Measurements from ENCODE around the gene MOV10. TPM values are rescaled to one million over a fixed set of nuclear protein-coding genes. Genes with fewer than 3 reads are reported as not detected.

Gene MOV10
- polyA plus RNA-seq, 1 donor (not counting 4 experiments of a cell fraction or from before 2014, with no cell fraction given): 28.6 TPM

DNA sequence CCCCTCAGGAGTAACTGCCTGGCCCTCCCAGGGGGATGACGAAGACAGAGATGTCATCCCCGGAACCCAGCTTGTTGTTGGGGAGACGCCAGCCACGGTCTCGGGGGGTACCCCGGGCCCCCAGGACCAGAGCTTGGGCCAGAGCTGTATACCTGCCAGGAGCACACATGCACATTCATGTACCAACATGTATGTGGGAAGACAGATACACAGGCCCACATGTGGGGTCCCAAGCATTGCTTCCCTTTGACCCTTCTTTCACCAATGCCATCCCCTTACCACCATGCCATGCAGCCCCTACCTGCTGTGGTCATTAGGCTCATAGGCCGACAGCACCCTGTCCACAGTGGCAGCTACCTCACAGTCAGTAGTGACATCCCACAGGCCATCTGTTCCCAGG lies 35.7 kb downstream of the MOV10 start:
- DNase-seq (ENCODE audit: low read depth, low spot score) (no peak), FAIRE-seq (no peak)
- no peak overlapping the region for H3K9ac ChIP-seq (ENCODE audit: control insufficient read depth, extremely low read depth, insufficient read depth, low read length)
- peaks cover 16% of the 10 kb centered on the region for H3K79me2 ChIP-seq (ENCODE audit: control insufficient read depth, insufficient read depth, low read length)
- peaks cover 10 to 12% of the 10 kb centered on the region in 2 experiments for H3K36me3 ChIP-seq (ENCODE audit: control insufficient read depth in 2 of 2, extremely low read depth in 1 of 2, insufficient read depth in 2 of 2, low read length in 2 of 2)
- H3K27me3 ChIP-seq (ENCODE audit: control insufficient read depth, extremely low read depth, insufficient read depth, low read length): no peaks in the 10 kb centered on the region
- H3K9me1 ChIP-seq (ENCODE audit: control insufficient read depth, extremely low read depth, insufficient read depth, low read length): no peaks in the 10 kb centered on the region
- H3K9me3 ChIP-seq (ENCODE audit: control insufficient read depth, low read depth, low read length): no peaks in the 10 kb centered on the region
- H3K27ac ChIP-seq (ENCODE audit: control insufficient read depth, insufficient read depth, low read length): no peak overlapping the region
- no peaks in the 10 kb centered on the region for H4K20me1 ChIP-seq (ENCODE audit: control insufficient read depth, extremely low read depth, insufficient read depth, low read length)
- H3K4me3 ChIP-seq (ENCODE audit: control insufficient read depth in 2 of 3, extremely low read depth in 1 of 3, insufficient read depth in 2 of 3, low read depth in 1 of 3, low read length in 3 of 3): no peak overlapping the region
- TF ChIP-seq EZH2 (IDR thresholded peaks at IDR 0.05; ENCODE audit: low read length): no peak
- TF ChIP-seq, protein P1, sequence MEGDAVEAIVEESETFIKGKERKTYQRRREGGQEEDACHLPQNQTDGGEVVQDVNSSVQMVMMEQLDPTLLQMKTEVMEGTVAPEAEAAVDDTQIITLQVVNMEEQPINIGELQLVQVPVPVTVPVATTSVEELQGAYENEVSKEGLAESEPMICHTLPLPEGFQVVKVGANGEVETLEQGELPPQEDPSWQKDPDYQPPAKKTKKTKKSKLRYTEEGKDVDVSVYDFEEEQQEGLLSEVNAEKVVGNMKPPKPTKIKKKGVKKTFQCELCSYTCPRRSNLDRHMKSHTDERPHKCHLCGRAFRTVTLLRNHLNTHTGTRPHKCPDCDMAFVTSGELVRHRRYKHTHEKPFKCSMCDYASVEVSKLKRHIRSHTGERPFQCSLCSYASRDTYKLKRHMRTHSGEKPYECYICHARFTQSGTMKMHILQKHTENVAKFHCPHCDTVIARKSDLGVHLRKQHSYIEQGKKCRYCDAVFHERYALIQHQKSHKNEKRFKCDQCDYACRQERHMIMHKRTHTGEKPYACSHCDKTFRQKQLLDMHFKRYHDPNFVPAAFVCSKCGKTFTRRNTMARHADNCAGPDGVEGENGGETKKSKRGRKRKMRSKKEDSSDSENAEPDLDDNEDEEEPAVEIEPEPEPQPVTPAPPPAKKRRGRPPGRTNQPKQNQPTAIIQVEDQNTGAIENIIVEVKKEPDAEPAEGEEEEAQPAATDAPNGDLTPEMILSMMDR (optimal IDR thresholded peaks at IDR 0.05 in 1 of 3, IDR thresholded peaks at IDR 0.05 in 1 of 3, conservative IDR thresholded peaks at IDR 0.05 in 1 of 3; ENCODE audit: extremely low read depth in 1 of 3, insufficient read depth in 2 of 3, low read length in 3 of 3): no peak
- no peak overlapping the region for H3K4me2 ChIP-seq (ENCODE audit: control insufficient read depth, extremely low read depth, insufficient read depth, low read depth, low read length)
- peaks cover 14% of the 10 kb centered on the region for H3K4me1 ChIP-seq (ENCODE audit: control insufficient read depth, extremely low read depth, insufficient read depth, low read length)
- dilution Hi-C loops (cut with MboI; ENCODE audit: extremely low pct_ligation_motif_present, low sequenced_read_pairs): no loop called here
- no peak overlapping the region for H2AFZ ChIP-seq (ENCODE audit: control insufficient read depth, low read length)

DNA sequence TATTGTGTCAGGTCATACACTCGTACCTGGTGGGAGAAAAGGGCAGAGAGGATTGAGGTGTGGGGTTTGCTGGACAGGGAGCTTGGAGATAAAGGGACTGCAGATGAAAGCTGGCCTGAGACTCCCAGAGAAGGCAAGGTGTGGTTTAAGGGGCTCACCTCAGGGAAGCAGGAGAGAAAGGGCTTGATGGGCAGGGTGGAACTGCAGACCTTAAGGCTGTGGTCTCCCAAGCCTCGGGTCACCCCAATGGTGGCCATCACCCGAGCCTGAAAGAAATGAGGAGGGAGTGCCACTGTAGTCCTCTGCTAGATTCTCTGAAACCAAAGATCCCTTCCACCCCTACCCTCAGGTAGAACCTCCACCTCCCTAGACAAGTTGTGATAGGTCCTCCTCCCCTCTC lies 36.1 kb downstream of the MOV10 start:
- no peak overlapping the region for H3K9ac ChIP-seq (ENCODE audit: control insufficient read depth, extremely low read depth, insufficient read depth, low read length)
- peaks cover 10% of the 10 kb centered on the region for H3K4me1 ChIP-seq (ENCODE audit: control insufficient read depth, extremely low read depth, insufficient read depth, low read length)
- H2AFZ ChIP-seq (ENCODE audit: control insufficient read depth, low read length): no peak overlapping the region
- H4K20me1 ChIP-seq (ENCODE audit: control insufficient read depth, extremely low read depth, insufficient read depth, low read length): no peaks in the 10 kb centered on the region
- H3K36me3 ChIP-seq (ENCODE audit: control insufficient read depth in 2 of 2, extremely low read depth in 1 of 2, insufficient read depth in 2 of 2, low read length in 2 of 2): peaks cover 10 to 12% of the 10 kb centered on the region in 2 experiments
- H3K27me3 ChIP-seq (ENCODE audit: control insufficient read depth, extremely low read depth, insufficient read depth, low read length): no peaks in the 10 kb centered on the region
- DNase-seq (ENCODE audit: low read depth, low spot score) (no peak), FAIRE-seq (no peak)
- H3K4me3 ChIP-seq (ENCODE audit: control insufficient read depth in 2 of 3, extremely low read depth in 1 of 3, insufficient read depth in 2 of 3, low read depth in 1 of 3, low read length in 3 of 3): no peak overlapping the region
- TF ChIP-seq, protein P1 (optimal IDR thresholded peaks at IDR 0.05 in 1 of 3, IDR thresholded peaks at IDR 0.05 in 1 of 3, conservative IDR thresholded peaks at IDR 0.05 in 1 of 3; ENCODE audit: extremely low read depth in 1 of 3, insufficient read depth in 2 of 3, low read length in 3 of 3): no peak
- no peak for TF ChIP-seq EZH2 (IDR thresholded peaks at IDR 0.05; ENCODE audit: low read length)
- no peaks in the 10 kb centered on the region for H3K9me1 ChIP-seq (ENCODE audit: control insufficient read depth, extremely low read depth, insufficient read depth, low read length)
- H3K27ac ChIP-seq (ENCODE audit: control insufficient read depth, insufficient read depth, low read length): no peak overlapping the region
- H3K4me2 ChIP-seq (ENCODE audit: control insufficient read depth, extremely low read depth, insufficient read depth, low read depth, low read length): no peak overlapping the region
- peaks cover 13% of the 10 kb centered on the region for H3K79me2 ChIP-seq (ENCODE audit: control insufficient read depth, insufficient read depth, low read length)
- H3K9me3 ChIP-seq (ENCODE audit: control insufficient read depth, low read depth, low read length): no peaks in the 10 kb centered on the region
- dilution Hi-C loops (cut with MboI; ENCODE audit: extremely low pct_ligation_motif_present, low sequenced_read_pairs): no loop called here
